HG02870 (cell line): ENCODE data around the gene OR2T5.
"Not testable (repeated sequence)": the region's sequence is repeated elsewhere in the genome, so short reads cannot be mapped to it uniquely, and the experiment has no call there.

Experiments used
- ATAC-seq: cut with Tn5 transposase; IDR thresholded peaks from one replicate; pipeline ENCODE4 v1.9.1; 2021; ENCODE audit warnings: mild to moderate bottlenecking, moderate library complexity; ENCODE audit not compliant: unreplicated experiment

Gene OR2T5

GRCh38 chr1:248488289-248488688 lies at the start of gene OR2T5:
Gene OR2T5 (plus strand): TSS chr1:248488589. CDS start chr1:248488589, 0 bp downstream.
- ATAC-seq = not testable (repeated sequence)

- ATAC-seq = peak; percentile 34
Measured at GRCh38 chr1:248438668-248439067, 49.7 kb upstream of the OR2T5 start.

GRCh38 chr1:248439283-248439682 lies 49.1 kb upstream of the OR2T5 start:
- not testable (repeated sequence) for ATAC-seq

GRCh38 chr1:248442500-248443277 lies 45.7 kb upstream of the OR2T5 start:
- ATAC-seq = not testable (repeated sequence)

- not testable (repeated sequence) for ATAC-seq
Measured at GRCh38 chr1:248444603-248445002, 43.8 kb upstream of the OR2T5 start.

- ATAC-seq = not testable (repeated sequence)
Measured at GRCh38 chr1:248445399-248445798, 43.0 kb upstream of the OR2T5 start, which contains the start of gene OR2T2. Gene OR2T2 (plus strand): TSS chr1:248445637. CDS start chr1:248452798, 7,161 bp downstream.

- peak; percentile 44 for ATAC-seq
Measured at GRCh38 chr1:248448409-248449074, 39.8 kb upstream of the OR2T5 start.

GRCh38 chr1:248449821-248450465 lies 38.4 kb upstream of the OR2T5 start:
- ATAC-seq = peak; percentile 0

GRCh38 chr1:248450466-248451145 lies 37.8 kb upstream of the OR2T5 start:
- peak; percentile 69 for ATAC-seq

- not testable (repeated sequence) for ATAC-seq
Measured at GRCh38 chr1:248453619-248454018, 34.8 kb upstream of the OR2T5 start.

GRCh38 chr1:248455045-248455444 lies 33.3 kb upstream of the OR2T5 start:
- not testable (repeated sequence) for ATAC-seq

GRCh38 chr1:248456635-248457034 lies 31.8 kb upstream of the OR2T5 start:
- not testable (repeated sequence) for ATAC-seq

GRCh38 chr1:248459117-248459516 lies 29.3 kb upstream of the OR2T5 start:
- not testable (repeated sequence) for ATAC-seq

GRCh38 chr1:248471154-248471553 lies 17.2 kb upstream of the OR2T5 start:
- no peak for ATAC-seq

- ATAC-seq = not testable (repeated sequence)
Measured at GRCh38 chr1:248472111-248472510, 16.3 kb upstream of the OR2T5 start.

GRCh38 chr1:248473051-248473450 lies 15.3 kb upstream of the OR2T5 start, which contains the start of gene OR2T3:
Gene OR2T3 (plus strand): TSS chr1:248473351. CDS start chr1:248473351, 0 bp downstream.
- not testable (repeated sequence) for ATAC-seq

GRCh38 chr1:248475660-248476059 lies 12.7 kb upstream of the OR2T5 start:
- ATAC-seq = peak; percentile 64

GRCh38 chr1:248481686-248482579 lies 6.5 kb upstream of the OR2T5 start:
- ATAC-seq = peak; percentile 78

GRCh38 chr1:248496661-248497060 lies 8.3 kb downstream of the OR2T5 start:
- ATAC-seq = not testable (repeated sequence)
